Sigmoid colon (tissue), 7 donors: ENCODE measurements around the gene KLHDC9. TPM values are rescaled to one million over a fixed set of nuclear protein-coding genes. Genes with fewer than 3 reads are reported as not detected.

ENCODE experiments used
- DNase-seq: peaks from one replicate; pipeline ENCODE4 v3.0.0-alpha.2; 2019
- H3K27ac ChIP-seq, 4 donors: fragments of 200-600 bp; sonication (generic); one replicate each; pipeline ENCODE4 v1.5.1; 2016 to 2019; ENCODE audit warnings: mild to moderate bottlenecking in 1 of 4
- H3K27me3 ChIP-seq, 3 donors: fragments of 200-600 bp; sonication (generic); one replicate each; pipeline ENCODE4 v1.5.1; 2019; ENCODE audit warnings: mild to moderate bottlenecking in 1 of 3
- H3K36me3 ChIP-seq, 4 donors: fragments of 200-600 bp; sonication (generic); one replicate each; pipeline ENCODE4 v1.5.1; 2016 to 2019
- H3K4me1 ChIP-seq, 4 donors: fragments of 200-600 bp; sonication (generic); one replicate each; pipeline ENCODE4 v1.5.1; 2017 to 2019
- H3K4me3 ChIP-seq, 4 donors: fragments of 200-600 bp; sonication (generic); one replicate each; pipeline ENCODE4 v1.5.1; 2017 to 2019; ENCODE audit warnings: mild to moderate bottlenecking in 2 of 4, moderate library complexity in 1 of 4
- H3K9me3 ChIP-seq, 4 donors: fragments of 200-600 bp in 3 of 4; sonication (generic) in 3 of 4; one replicate each; pipeline versions ENCODE4 v1.5.1 to v1.6.1; 2013 to 2019
- EP300 ChIP-seq, 4 donors: sonication (generic); formaldehyde crosslinking; IDR thresholded peaks; one replicate each; pipeline ENCODE4 v1.6.1; 2017; ENCODE audit warnings: antibody characterized with exemption in 4 of 4
- POLR2A ChIP-seq, 2 donors: fragments of 450-650 bp; IDR thresholded peaks; one replicate each; pipeline ENCODE4 v1.6.1; 2016; ENCODE audit warnings: antibody characterized with exemption in 2 of 2, mild to moderate bottlenecking in 2 of 2, moderate library complexity in 2 of 2
- POLR2AphosphoS5 ChIP-seq, 4 donors: sonication (generic); formaldehyde crosslinking; IDR thresholded peaks; one replicate each; pipeline ENCODE4 v1.6.1; 2017; ENCODE audit warnings: antibody characterized with exemption in 4 of 4
- WGBS, 2 donors: extraction: QIAGEN DNeasy Blood & Tissue Kit; methylation state at CpG; one replicate each; pipeline ENCODE4 v1.1.7; 2013; 5-methylcytosine and 5-hydroxymethylcytosine counted together
- intact Hi-C: fragments of 100-400 bp; cut with DNase I; formaldehyde crosslinking; loops from one replicate; pipeline ENCODE4 v1.15.1; 2023
- polyA plus RNA-seq, 3 donors: library from polyadenylated mRNA; stranded (reverse); fragments of 200-250 nt; gene quantifications; one replicate each; pipeline ENCODE4 v1.2.3, GENCODE V29; 2013
- total RNA-seq, 4 donors: library from RNA; depleted of rRNA; stranded (reverse); fragments of >200 nt; gene quantifications; one replicate each; pipeline ENCODE4 v1.1.0, GENCODE V29; 2016
- TF ChIP-seq, protein P1 (sequence below), 4 experiments: fragments of 450-650 bp in 3 of 4; fragments of 200-600 bp in 1 of 4; IDR thresholded peaks; one replicate each; pipeline ENCODE4 v1.5.1; 2016 to 2019; ENCODE audit warnings: antibody characterized with exemption in 4 of 4, mild to moderate bottlenecking in 3 of 4, moderate library complexity in 2 of 4
- donor health status: healthy with polysubstance abuse.
- donor health status: Bipolar disorder and iron deficiency.
- donor health status: healthy.

KLHDC9 gene
- total and polyA plus RNA-seq, 7 donors = 4.7 to 14.1 (median 9.9) TPM

DNA sequence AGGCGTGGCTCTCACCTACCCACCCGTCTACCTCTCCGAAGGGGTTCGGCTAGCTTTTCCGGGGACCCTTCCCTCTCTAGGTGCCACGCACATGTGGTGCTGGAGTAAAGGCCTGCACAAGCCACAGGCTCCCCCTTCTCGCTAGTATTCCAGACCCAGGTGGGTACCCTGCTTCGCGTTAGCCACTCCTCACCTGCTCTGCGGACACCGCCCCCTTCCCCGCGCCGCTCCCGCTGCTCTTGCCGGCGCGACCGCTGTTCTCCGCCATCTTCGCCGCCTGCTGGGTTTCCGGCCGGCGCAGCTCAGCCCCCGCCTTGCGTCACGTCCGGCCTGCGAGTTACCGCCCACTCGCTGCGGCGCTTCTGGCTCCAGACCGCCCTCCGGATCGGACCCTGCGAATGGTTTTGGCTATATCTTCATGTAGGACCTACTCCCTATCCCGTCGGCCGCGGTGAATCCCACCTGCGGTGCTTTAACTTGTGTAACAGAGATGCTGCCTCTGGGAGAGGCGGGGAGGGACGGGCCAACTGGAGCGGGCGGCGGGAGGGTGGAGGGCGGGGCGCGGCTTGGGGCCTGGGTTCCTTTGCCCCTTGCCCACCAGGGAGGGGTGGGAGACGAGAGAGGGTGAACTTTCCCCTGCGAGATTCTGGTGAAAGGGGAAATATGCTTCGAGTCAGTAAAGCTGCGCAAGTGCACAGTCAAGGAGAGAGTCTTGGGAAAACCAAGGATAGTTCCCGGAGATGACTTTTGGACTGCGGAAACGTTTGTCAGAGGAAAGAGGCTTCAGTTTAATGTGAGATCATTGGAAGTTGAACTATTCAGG is 19.8 kb downstream of the KLHDC9 start, which contains the start of the genes NIT1 and PFDN2:
Gene NIT1 (plus strand): TSS at position 347 of the 823 bp plus-strand sequence. CDS start 72 bp downstream, at position 419.
Gene PFDN2 (minus strand): TSS at position 279 of the 823 bp plus-strand sequence. CDS start 11 bp downstream, at position 268.
- peak in 1 of 4 donors; percentile 3 for TF ChIP-seq EP300 (IDR thresholded peaks at IDR 0.05)
- peak; percentile 94 to 99 (median 97) for TF ChIP-seq POLR2AphosphoS5 (IDR thresholded peaks at IDR 0.05)
- TF ChIP-seq POLR2A (IDR thresholded peaks at IDR 0.05) = peak; percentile 92 to 93
- TF ChIP-seq, protein P1, sequence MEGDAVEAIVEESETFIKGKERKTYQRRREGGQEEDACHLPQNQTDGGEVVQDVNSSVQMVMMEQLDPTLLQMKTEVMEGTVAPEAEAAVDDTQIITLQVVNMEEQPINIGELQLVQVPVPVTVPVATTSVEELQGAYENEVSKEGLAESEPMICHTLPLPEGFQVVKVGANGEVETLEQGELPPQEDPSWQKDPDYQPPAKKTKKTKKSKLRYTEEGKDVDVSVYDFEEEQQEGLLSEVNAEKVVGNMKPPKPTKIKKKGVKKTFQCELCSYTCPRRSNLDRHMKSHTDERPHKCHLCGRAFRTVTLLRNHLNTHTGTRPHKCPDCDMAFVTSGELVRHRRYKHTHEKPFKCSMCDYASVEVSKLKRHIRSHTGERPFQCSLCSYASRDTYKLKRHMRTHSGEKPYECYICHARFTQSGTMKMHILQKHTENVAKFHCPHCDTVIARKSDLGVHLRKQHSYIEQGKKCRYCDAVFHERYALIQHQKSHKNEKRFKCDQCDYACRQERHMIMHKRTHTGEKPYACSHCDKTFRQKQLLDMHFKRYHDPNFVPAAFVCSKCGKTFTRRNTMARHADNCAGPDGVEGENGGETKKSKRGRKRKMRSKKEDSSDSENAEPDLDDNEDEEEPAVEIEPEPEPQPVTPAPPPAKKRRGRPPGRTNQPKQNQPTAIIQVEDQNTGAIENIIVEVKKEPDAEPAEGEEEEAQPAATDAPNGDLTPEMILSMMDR (IDR thresholded peaks at IDR 0.05) = no peak
- DNase-seq = peak; percentile 94
- intact Hi-C loops = loop anchor here (2.0 to 5.0 kb wide), 3 partner anchors 15 to 71 kb away; partner anchors contain the start of genes DEDD, USF1 and USP21
- 1% methylated on average over 58 of the region's 58 CpGs for WGBS, 2 donors
- Histone ChIP-seq H3K4me1 (peaks cover 0 to 69% (median 51%) of the 10 kb centered on the region in 4 donors), H3K27ac (peak within 1 kb of the TSS; percentile 89 to 97 (median 94)), H3K36me3 (peaks cover 0 to 44% (median 30%) of the 10 kb centered on the region in 4 donors), H3K4me3 (peak within 1 kb of the TSS; percentile 88 to 100 (median 94)), H3K9me3 (no peaks in the 10 kb centered on the region), H3K27me3 (no peaks in the 10 kb centered on the region)

DNA sequence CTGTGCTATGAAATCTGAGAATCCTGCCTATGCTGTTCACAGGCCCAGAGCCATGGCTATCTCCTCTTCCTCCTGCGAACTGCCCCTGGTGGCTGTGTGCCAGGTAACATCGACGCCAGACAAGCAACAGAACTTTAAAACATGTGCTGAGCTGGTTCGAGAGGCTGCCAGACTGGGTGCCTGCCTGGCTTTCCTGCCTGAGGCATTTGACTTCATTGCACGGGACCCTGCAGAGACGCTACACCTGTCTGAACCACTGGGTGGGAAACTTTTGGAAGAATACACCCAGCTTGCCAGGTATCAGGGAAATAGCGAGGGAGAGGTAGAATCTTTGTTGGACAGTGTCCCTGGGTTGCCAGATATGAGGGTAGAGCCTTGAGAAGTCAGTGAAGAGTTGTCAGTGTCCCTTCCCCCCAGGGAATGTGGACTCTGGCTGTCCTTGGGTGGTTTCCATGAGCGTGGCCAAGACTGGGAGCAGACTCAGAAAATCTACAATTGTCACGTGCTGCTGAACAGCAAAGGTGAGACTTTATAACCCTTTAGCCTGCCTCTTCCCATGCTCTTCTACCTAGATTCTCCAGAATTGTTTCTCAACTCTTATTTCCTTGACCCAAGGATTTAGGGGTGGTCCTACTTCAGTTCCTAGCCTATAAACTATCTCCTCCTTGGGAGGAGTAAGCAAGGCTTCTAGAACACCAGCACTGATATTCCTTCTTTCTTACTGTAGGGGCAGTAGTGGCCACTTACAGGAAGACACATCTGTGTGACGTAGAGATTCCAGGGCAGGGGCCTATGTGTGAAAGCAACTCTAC is 21.1 kb downstream of the KLHDC9 start:
- Histone ChIP-seq H3K27ac (peak overlapping the region; percentile 89 to 97 (median 94)), H3K9me3 (no peaks in the 10 kb centered on the region), H3K36me3 (peaks cover 0 to 58% (median 42%) of the 10 kb centered on the region in 4 donors), H3K4me3 (peak overlapping the region in 3 of 4 donors; percentile 88 to 100 (median 98)), H3K27me3 (no peaks in the 10 kb centered on the region), H3K4me1 (peaks cover 0 to 58% (median 49%) of the 10 kb centered on the region in 4 donors)
- intact Hi-C loops = loop anchor here (2.0 to 5.0 kb wide), 3 partner anchors 14 to 72 kb away; partner anchors contain the start of genes DEDD, USF1 and USP21
- TF ChIP-seq POLR2AphosphoS5 (IDR thresholded peaks at IDR 0.05) = peak in 1 of 4 donors; percentile 4
- no peak for TF ChIP-seq POLR2A (IDR thresholded peaks at IDR 0.05)
- TF ChIP-seq, protein P1 (IDR thresholded peaks at IDR 0.05) = peak in 1 of 4 experiments; percentile 12
- DNase-seq = peak; percentile 73
- 24 to 51% methylated on average over 10 of the region's 10 CpGs for whole genome bisulfite sequencing, 2 donors

DNA sequence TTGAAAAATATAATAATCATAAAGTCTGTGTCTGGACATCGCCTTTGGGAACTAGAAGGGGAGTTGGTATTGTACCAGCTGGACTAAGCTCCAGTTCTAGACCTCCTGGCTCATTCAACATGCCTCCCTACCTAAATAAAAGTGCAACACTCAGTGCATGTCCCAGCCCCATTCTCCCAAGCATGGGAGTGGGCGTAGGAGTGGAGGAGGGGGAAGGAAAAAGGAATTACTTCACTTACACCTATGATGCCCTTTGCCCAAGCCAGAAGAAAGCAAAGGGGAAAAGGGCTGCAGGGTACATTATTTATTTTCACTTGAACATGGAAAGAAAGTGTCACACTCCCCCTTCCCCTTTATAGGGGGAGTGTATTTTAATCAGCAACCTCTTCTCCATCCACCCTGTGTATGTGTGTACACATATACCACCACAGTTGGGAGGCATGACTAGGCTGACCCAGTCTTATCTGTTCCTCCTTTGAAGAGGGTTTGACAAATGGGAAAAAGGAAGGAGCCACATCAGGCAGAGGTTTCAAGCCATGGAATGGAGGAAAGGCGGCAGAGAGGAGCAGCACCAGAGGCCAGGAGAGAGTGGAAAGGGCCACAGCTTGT is 23.0 kb downstream of the KLHDC9 start:
- Histone ChIP-seq H3K36me3 (peaks cover 0 to 65% (median 44%) of the 10 kb centered on the region in 4 donors), H3K27ac (peak overlapping the region in 1 of 4 donors; percentile 1), H3K9me3 (no peaks in the 10 kb centered on the region), H3K4me3 (no peak overlapping the region), H3K4me1 (peaks cover 0 to 41% (median 33%) of the 10 kb centered on the region in 4 donors), H3K27me3 (no peaks in the 10 kb centered on the region)
- intact Hi-C loops = no loop called here
- DNase-seq = no peak
- WGBS, 2 donors = 90 to 95% methylated on average over 3 of the region's 3 CpGs
- TF ChIP-seq POLR2AphosphoS5 (IDR thresholded peaks at IDR 0.05) (no peak), EP300 (IDR thresholded peaks at IDR 0.05) (no peak), POLR2A (IDR thresholded peaks at IDR 0.05) (no peak)
- TF ChIP-seq, protein P1 (IDR thresholded peaks at IDR 0.05) = no peak

DNA sequence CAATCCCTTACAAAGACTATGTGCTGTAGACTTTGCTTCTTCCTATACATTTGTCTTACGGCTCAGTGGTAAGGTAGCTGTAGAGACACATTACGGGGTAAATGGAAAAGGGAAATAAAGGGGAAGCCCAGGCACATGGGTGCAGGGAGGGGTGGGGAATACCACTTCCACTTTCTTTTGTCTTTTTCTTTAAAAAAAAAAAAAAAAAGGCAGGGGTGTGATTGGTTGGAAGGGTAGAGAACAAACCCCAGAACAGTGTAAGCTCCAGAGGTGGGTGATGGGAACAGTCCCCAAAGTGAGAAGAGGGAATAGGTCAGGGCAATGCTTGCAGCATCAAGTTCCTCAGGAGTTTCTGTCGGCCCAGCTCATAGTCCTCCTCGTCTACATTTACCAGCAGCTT is 23.7 kb downstream of the KLHDC9 start:
- H3K36me3 ChIP-seq = peaks cover 0 to 72% (median 46%) of the 10 kb centered on the region in 4 donors
- TF ChIP-seq EP300 (IDR thresholded peaks at IDR 0.05) = no peak
- no peak for TF ChIP-seq POLR2AphosphoS5 (IDR thresholded peaks at IDR 0.05)
- TF ChIP-seq, protein P1 (IDR thresholded peaks at IDR 0.05) = no peak
- no peak for TF ChIP-seq POLR2A (IDR thresholded peaks at IDR 0.05)
- intact Hi-C loops = no loop called here
- no peaks in the 10 kb centered on the region for H3K9me3 ChIP-seq
- DNase-seq = no peak
- no peak overlapping the region for H3K27ac ChIP-seq
- no peaks in the 10 kb centered on the region for H3K27me3 ChIP-seq
- no peak overlapping the region for H3K4me3 ChIP-seq
- H3K4me1 ChIP-seq = peaks cover 0 to 36% (median 26%) of the 10 kb centered on the region in 4 donors
- WGBS, 2 donors = 75 to 81% methylated on average over 4 of the region's 4 CpGs
